GM18867 (cell line): Measurements from ENCODE around the gene FNDC3A.
"Not testable (repeated sequence)": the region's sequence is repeated elsewhere in the genome, so short reads cannot be mapped to it uniquely, and the experiment has no call there.

ENCODE experiments used
- ATAC-seq: cut with Tn5 transposase; IDR thresholded peaks from one replicate; pipeline ENCODE4 v1.9.1; 2021; ENCODE audit warnings: mild to moderate bottlenecking, moderate library complexity; ENCODE audit not compliant: unreplicated experiment

FNDC3A gene

GRCh38 chr13:49082653-49083536 lies 107.2 kb downstream of the FNDC3A start:
- ATAC-seq: no peak

- no peak for ATAC-seq
These were observed 109.2 kb downstream of the FNDC3A start for GRCh38 chr13:49084961-49085360.

GRCh38 chr13:49086722-49087121 lies 111.0 kb downstream of the FNDC3A start:
- ATAC-seq: no peak

GRCh38 chr13:49093376-49093775 lies 117.7 kb downstream of the FNDC3A start:
- no peak for ATAC-seq

- ATAC-seq: no peak
These were observed 121.7 kb downstream of the FNDC3A start for GRCh38 chr13:49097374-49097773.

- ATAC-seq: no peak
These were observed 122.5 kb downstream of the FNDC3A start for GRCh38 chr13:49098198-49098597.

- no peak for ATAC-seq
These were observed 123.2 kb downstream of the FNDC3A start for GRCh38 chr13:49098771-49099512.

GRCh38 chr13:49099513-49099877 lies 123.8 kb downstream of the FNDC3A start:
- ATAC-seq: no peak

- ATAC-seq: no peak
These were observed 125.2 kb downstream of the FNDC3A start for GRCh38 chr13:49100637-49101570.

- ATAC-seq: no peak
These were observed 132.5 kb downstream of the FNDC3A start for GRCh38 chr13:49108196-49108595.

- peak; percentile 55 for ATAC-seq
These were observed 134.6 kb downstream of the FNDC3A start for GRCh38 chr13:49110122-49110912.

- no peak for ATAC-seq
These were observed 135.1 kb downstream of the FNDC3A start for GRCh38 chr13:49110913-49111170.

GRCh38 chr13:49112782-49113525 lies 137.2 kb downstream of the FNDC3A start:
- ATAC-seq: no peak

- no peak for ATAC-seq
These were observed 138.0 kb downstream of the FNDC3A start for GRCh38 chr13:49113526-49114286.

GRCh38 chr13:49116873-49117272 lies 141.2 kb downstream of the FNDC3A start:
- no peak for ATAC-seq

GRCh38 chr13:49118455-49118854 lies 142.7 kb downstream of the FNDC3A start:
- not testable (repeated sequence) for ATAC-seq

- no peak for ATAC-seq
These were observed 149.1 kb downstream of the FNDC3A start for GRCh38 chr13:49124693-49125304.

- ATAC-seq: no peak
These were observed 150.3 kb downstream of the FNDC3A start for GRCh38 chr13:49125964-49126524.
